GM20431 (cell line): ENCODE results near the gene LGALS13.
"Not testable (repeated sequence)": the region's sequence is repeated elsewhere in the genome, so short reads cannot be mapped to it uniquely, and the experiment has no call there.

Experiments
- in situ Hi-C: fragments of 300-500 bp; cut with MseI, MboI; formaldehyde crosslinking; loops from one replicate; pipeline ENCODE4 v1.15.0; 2020; ENCODE audit warnings: low sequenced_read_pairs; ENCODE audit not compliant: unreplicated experiment

The LGALS13 gene

DNA sequence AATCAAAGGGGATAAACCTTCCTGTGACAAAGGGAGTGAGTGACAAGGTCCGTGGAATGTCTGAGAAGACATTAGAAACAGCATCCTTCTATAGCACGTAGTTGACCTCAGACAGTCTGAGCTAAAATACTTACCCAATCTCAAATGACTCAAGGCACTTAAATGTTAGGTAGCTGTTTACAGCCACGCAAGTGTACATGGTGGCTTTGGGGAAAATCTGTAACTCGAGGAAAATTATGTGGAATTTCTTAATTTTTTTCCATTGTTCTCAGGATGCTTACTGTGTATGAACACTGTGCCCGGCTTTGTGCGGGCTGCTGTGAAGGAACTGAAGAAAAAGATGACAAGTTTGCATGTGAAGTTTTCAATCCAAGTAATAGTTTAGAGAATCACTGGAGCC lies 5.2 kb downstream of the LGALS13 start:
- in situ Hi-C loops: no loop called here

DNA sequence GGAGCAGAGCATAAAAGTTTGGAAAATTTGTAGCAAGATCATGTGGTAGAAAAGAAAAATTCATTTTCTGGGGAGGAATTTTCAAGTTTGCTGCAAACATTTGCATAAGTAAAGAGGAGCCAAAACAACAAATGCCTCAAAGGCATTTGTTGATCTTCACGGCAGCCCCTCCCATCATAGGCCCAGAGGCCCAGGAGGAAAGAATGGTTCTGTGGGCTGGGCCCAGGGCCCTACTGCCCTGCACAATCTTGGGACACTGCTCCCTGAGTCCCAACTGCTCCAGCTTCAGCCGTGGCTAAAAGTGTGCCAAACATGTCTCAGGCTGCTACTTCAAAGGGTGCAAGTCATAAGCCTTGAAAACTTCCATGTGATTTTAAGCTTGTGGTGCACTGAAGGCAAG lies 11.3 kb downstream of the LGALS13 start:
- in situ Hi-C loops: no loop called here

DNA sequence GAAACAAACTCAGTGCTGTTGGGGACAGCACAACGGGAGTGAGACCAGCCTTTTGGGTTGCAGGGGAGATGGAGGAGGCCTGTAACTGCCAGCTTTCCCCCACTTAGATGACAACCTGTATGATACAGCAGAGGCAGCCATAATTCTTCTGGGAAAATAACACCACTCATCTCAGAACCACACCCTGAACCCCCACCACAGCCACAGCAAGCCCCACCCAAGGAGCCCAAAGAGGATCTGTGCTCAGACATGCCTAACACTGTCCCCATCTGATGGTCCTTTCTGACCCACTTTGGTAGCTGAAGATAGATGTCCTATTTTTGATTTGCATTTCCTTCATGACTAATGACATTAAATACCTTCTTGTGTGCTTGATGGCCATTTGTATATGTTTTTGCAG lies 15.4 kb downstream of the LGALS13 start:
- in situ Hi-C loops: no loop called here

DNA sequence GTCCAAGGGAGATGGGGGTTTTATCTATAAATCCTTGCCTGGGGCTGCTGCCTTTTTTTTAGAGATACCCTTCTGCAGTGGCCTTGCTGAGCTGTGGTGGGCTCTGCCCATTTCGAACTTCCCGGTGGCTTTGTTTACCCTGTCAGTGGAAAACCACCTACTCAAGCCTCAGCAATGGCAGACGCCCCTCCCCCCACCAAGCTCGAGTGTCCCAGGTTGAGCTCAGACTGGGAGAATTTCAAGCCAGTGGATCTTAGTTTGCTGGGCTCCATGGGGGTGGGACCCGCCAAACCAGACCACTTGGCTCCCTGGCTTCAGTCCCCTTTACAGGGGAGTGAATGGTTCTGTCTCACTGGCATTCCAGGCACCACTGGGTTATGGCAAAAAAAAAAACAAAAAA lies 21.6 kb downstream of the LGALS13 start:
- in situ Hi-C loops: no loop called here

DNA sequence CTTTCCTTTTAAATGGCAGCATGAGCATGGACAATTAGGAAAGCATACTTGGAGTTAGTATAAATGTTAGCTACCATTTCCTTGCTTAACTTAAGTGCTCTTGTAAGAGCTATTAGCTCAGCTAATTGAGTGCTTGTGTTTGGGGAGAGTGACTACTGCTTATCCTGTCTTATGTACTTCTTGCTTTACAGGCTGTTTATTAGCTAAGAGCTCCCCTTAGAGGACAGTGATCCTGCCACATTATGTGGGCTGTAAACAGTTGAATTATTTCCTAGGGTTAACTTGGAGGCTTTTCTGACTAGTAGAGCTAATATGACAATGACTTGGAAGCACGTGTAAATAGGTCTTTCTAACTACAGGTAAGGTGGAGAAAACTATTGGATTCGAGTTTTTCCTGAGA lies 25.3 kb downstream of the LGALS13 start:
- in situ Hi-C loops: not testable (repeated sequence)

DNA sequence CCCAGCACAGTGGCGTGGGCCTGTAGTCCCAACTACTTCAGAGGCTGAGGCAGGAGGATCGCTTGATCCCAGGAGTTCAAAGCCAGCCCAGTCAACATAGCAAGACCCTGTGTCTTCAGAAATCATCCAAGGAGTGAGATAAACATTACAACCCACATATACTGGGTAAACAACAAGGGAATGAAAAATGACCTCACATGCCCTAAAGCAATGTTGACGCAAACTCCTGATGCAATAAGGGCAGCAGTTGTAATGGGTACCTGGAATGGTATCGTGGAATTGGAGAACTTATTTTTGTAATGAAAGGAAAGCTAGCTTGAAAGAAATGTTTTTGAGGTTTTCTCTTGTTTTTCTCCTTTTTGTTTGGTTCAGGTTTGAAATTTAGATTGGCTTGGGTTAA lies 28.9 kb downstream of the LGALS13 start:
- in situ Hi-C loops: no loop called here

DNA sequence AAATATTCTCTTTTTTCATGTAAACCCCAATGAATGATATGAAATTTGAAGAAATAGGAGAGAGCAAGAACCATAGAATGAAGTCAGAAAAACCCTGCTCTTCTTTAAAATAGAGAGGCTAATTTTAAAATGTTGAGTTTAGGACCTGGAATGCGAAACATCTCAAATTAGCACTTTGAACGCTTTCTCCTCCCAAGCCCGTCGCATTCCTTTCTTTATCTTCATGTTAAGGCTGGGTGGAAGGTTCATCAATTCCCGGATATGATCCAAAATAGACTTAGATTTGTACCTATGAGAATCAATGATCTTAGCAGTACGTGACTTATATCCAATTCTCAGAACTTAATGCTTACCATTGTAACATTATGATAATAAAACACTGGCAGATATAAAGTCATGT lies 29.3 kb downstream of the LGALS13 start:
- in situ Hi-C loops: no loop called here

DNA sequence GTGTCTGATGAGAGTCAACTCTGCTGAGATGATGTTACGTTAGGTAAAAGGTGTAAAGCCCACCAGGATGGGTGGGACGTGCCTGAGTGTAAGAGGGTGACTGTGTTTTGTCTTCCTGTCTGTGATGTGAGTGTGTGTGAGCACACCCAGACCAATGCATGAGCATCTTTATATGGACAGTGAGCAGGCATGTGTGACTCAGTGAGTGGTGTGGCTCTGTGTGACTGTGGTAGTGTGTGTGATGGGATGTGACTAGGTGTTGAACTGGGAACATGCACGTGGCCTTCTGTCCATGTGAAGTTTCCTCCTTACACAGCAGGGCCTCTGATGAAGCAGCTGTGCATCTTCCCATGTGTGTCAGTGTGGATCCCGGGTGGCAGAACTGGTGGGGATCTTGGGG lies 35.6 kb downstream of the LGALS13 start:
- in situ Hi-C loops: no loop called here

DNA sequence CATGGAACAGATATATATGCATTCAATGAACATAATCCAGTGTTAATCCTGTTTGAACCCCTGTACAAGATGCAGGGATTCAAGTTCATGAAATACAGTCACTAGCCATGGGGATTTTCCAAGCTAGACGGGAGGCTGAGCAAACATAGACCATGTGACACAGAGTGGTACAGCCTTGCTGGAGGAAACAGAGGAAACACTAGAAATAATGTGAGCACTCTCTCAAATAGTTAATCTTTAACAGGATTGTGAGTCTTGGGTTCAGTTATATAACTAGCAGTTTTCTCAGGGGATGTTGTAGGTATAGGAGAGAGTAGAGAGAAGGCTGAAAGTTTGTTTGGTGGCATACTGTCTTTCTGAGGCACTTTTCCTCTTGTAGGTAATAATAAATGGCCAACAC lies 39.4 kb downstream of the LGALS13 start:
- in situ Hi-C loops: no loop called here

DNA sequence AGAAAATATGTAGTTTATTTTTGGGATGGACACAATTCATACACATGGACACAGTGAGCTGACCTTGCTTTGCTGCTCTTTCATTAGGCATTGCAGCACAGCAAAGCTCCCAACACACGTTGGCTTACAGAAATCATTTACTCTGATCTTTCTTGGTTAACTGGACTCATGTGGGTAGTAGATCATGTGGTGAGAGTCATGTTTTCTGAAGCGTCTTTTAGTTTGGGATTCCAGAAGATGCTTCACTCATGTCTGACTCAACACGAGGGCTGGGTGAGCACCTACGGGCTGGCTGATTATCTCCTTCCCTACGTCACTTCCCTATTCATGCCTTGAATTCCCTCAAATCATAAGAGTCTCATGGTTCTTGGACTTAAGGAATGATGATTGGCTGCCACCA lies 41.3 kb downstream of the LGALS13 start:
- in situ Hi-C loops: no loop called here

DNA sequence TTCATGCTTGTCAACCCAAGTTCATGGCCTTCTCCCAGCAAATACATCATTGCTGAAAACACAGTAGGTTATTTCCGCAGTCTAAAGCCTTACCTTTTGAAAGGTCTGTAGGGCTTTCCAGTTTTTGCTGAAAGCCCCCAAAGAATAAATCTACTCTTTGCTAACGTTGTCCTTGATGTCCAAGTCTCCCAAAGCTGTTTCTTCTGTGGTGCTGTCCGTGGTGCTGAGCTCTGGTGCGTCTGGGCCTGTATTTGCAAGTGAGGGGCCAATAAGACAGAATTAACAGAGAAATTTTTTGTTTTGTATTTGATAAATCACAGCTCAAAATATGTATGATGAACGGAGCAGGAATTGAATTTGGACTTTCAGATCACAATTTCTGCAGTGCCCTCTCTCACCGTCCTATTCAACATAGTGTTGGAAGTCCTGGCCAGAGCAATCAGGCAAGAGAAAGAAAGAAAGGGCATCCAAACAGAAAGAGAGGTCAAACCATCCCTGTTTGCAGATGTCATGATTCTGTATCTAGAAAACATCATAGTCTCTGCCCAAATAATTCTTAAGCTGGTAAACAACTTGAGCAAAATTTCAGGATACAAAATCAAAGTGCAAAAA lies 43.6 kb downstream of the LGALS13 start:
- in situ Hi-C loops: no loop called here

DNA sequence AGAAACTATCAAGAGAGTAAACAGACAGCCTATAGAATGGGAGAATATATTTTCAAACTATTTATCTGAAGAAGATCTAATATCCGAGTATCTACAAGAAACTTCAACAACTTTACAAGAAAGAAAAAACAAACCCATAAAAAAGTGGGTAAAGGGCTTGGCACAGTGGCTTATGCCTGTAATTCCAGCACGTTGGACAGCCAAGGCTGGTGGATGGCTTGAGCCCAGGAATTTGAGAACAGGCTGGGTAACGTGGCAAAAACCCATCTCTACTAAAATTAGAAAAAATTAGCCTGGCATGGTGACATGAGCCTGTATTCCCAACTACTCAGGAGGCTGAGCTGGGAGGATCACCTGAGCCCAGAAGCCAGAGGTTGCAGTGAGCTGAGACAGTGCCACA lies 45.6 kb downstream of the LGALS13 start:
- in situ Hi-C loops: no loop called here

DNA sequence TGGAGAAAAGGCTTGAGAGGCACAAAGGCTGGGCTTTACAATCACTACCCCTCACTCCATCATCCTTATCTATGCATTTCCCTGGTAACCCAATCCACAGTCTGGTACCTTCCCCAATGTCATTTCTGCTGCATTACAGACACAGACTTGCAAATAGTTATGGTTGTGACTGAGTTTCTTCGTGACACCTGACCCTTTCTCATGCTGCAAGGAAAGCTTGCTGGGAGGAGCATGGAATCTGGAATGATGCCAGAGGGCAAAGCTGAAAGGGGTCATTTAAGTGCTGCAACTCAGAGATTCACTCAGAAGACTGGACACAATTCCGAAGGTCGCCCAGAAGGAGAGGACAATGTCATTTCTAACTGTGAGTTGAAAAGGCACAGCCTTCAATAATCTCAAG lies 53.3 kb downstream of the LGALS13 start, which contains the start of gene LGALS16:
Gene LGALS16, plus strand, starts transcription at position 301 of the 400 bp plus-strand sequence. Its CDS starts 49 bp downstream, at position 350.
- in situ Hi-C loops: no loop called here
